GM20431 (cell line): Measurements from ENCODE around the gene RBFOX1.

Experiments
- in situ Hi-C: fragments of 300-500 bp; cut with MseI, MboI; formaldehyde crosslinking; loops from one replicate; pipeline ENCODE4 v1.15.0; 2020; ENCODE audit warnings: low sequenced_read_pairs; ENCODE audit not compliant: unreplicated experiment

RBFOX1 gene

DNA sequence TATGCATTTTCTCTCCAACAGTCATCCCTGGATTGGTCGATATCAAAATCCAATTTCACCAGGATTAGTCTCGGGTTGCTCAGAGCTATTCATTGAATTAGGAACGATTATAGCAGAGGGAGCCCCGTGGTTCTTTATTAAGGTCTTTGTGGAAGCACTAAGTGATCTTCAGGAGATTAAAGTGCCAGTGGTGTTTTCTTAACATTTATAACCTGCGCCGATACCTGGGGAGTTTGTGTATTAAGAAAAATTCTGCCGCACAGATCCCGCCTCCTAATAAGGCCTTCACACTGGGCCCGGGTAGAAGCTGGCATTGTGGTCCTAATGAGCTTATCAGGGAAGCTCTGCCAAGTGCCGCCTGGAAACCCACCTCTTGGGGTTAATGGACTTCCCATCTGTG lies 238.7 kb downstream of the RBFOX1 start:
- in situ Hi-C loops: no loop called here

DNA sequence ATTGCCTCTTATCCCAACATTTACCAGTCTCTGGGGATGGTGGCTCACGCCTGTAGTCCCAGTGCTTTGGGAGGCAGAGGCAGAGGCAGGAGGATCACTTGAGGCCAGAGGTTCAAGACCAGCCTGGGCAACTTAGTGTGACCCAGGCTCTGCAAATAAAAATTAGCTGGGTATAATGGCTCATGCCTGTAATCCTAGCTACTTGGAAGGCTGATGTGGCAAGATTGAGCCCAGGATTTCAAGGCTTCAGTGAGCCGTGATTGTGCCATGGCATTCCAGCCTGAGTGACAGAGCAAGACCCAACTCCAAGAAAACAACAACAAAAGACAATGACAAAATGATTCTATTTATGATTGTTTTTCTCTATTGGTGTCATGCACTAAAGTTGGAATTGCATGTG lies 244.9 kb downstream of the RBFOX1 start:
- in situ Hi-C loops: no loop called here

DNA sequence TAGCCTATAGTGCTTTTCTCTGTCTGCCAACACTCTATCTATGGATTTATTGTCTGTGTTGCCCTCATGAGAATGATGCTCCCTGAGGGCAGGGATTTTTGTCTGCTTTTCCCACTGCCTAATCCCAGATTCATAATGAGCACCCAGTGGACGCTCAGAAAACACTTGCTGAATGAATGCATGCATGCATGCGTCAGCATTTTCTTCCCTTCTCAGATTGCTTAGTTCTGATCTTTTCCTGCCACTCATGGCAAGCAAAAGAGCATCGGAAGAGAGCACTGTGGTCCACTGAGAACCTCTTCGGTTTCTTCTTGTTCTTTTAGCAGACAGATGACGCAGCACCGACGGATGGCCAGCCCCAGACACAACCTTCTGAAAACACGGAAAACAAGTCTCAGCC lies 246.8 kb downstream of the RBFOX1 start:
- in situ Hi-C loops: no loop called here

DNA sequence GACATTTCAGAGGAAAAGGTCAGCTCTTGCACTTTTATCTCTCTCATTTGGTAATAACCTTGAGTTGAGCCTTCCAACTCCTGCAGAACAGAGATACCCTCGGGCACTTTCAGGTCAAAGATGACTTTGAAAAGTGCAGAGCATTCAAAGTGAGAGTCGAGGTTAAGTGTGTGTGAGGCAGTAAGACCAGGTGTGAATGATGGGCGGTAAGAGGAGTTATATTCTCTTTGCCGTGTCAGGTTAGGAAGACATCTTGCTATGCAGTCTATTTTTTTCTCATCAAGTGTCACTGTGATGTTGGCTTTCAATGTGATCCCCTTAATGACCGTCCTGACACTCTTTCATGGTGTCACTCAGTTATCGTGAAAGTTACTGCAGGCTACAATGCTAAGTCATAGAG lies 248.5 kb downstream of the RBFOX1 start:
- in situ Hi-C loops: no loop called here

DNA sequence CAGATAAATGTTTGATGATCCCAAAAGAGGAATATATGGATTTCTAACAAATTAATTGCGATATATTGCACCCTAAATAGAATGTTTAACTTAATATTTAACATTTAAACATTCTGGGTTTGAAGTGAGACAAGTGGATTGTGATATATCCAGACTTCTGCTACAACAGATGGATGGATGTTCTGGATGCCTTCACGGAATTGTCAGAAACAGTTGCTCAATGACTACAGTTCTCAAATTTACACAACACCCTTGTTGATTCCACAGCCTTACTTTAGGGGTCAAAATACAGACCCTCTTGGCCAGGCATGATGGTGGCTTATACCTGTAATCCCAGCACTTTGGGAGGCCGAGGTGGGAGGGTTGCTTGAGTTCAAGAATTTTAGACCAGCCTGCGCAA lies 250.8 kb downstream of the RBFOX1 start:
- in situ Hi-C loops: no loop called here

DNA sequence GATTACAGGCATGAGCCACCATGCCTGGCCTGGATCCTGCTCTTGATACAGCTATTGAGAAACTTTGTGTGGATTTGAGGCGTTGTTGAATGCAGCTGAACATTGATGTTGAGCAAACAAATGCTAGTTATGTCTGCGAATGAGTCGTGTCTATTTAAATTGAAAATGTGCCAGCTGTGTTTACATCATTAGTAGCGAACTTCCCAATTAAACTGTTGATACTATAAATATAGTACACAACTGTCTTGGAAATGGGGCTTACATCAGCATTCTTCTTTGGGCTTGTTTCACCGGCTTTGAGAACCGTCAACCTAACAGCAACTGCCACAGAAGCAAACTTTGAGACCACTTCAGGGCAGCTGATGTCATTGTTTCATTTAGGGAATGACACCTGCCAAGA lies 251.9 kb downstream of the RBFOX1 start:
- in situ Hi-C loops: no loop called here

DNA sequence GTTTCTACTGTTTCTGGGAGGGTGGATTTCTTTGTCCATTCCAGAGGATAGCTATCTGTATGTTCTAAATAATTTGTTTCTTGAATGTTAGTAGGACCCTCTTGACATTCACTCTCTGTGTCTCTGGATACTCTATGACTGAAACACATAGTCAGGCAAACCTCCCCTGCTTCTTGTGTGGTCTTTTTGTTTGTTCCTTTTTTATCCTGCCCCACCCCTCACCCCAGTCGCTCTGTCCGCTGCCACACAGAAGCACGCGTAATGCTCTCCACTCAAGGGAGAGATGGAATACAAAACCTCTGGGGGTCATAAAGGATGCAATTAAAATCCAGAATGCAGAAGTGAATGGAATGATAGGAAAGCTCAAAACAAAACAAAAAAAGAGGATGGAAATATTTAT lies 253.1 kb downstream of the RBFOX1 start:
- in situ Hi-C loops: no loop called here

DNA sequence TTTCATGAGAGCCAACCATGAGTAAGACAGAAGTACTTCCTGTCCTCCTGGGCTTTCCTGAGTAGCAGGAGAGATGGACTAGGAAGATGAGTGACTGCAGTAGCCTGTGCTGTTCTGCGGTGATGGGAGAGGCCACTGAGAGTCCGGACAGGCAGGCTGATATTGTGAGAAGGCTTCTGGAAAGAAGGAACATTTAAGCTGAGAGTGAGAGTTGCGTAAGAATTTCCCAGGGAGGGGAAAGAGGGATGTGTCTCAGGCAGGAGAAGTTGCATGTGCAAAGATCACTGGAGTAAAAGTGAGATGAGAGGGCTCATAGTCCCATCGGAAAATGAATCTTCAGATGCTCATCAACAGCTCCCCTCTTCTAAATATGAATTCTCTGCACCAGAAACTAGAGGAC lies 258.3 kb downstream of the RBFOX1 start:
- in situ Hi-C loops: no loop called here

DNA sequence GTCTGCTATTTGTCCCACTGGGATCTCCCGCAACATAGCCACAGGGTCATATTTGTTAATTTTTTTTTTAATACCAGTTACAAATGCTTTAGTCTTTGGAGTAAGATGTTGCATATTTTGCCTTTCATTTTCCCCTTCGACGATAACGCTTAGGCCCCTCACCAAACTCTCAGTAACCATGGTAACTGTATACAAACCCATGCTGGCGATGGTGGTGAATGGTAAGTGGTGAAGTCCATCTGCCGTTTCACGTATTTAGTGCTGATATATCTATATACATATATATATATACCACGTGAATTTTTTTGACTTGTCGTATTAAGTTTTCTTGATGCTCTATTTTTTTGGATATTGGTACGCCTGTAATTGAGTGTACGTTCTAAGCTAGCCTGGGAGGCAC lies 263.7 kb downstream of the RBFOX1 start:
- in situ Hi-C loops: no loop called here

DNA sequence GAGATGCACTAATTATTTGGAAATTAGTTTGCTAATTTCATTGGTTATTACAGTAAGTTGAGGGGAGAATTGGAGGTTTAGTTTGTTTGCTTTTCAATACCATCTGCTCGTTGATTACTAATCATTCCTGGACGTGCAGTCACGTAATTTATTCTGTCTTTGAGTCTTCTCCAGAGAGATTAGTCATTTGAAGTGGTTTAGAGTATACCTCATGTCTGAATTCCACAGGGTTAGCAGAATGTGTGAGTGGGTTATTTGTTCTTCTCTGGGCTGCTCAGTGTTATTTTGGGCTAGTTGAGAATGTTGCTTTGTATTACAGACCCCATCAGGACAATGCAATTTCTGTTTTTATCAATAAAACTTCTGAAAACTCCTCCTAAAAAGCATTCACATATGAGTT lies 265.0 kb downstream of the RBFOX1 start:
- in situ Hi-C loops: no loop called here

DNA sequence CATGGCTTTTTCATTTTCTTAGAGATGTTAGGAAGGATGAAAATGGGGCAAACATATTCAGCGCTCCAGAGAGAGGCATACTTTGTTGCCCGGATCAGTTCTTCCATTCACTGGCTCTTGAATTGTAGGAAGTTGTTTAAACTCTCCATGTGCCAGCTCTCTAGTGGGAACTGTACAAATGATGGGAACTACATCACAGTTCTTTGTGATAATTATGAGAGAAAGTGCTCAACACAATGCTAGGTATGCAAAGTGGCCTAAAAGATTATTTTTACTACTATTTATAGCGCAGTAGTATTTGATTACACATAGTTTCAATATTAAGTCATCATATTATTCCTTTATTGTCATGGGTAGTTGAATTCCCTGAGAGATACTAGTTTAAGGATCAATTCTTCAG lies 268.5 kb downstream of the RBFOX1 start:
- in situ Hi-C loops: no loop called here

DNA sequence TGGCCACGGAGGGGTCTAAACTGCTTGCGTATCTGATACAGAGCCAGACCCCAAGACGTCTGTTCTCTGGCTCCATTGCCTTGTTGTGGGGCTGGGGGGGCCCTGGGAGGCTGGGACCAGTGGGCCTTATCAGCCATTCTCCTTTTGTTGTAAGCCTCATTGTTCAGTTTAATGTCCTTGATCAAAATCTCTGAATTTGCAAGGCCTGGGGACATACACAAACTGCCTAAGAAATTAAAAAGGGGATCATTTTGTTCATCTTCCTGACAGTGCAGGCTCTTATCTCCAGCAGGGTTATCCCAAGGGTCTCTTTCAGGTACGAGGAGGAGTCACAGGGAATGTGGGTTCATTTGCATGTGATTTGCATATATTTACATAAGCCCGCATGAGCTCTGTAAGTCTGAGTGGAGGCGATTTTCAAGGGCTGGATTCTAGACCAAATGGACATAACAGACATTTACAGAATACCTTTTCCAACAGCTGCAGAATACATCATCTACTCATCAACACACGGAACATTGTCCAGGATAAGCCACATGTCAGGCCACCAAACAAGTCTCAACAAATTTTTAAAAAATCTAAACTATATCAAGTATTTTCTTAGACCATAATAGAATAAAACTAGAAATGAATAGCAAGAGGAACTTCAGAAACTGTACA lies 269.8 kb downstream of the RBFOX1 start:
- in situ Hi-C loops: no loop called here

DNA sequence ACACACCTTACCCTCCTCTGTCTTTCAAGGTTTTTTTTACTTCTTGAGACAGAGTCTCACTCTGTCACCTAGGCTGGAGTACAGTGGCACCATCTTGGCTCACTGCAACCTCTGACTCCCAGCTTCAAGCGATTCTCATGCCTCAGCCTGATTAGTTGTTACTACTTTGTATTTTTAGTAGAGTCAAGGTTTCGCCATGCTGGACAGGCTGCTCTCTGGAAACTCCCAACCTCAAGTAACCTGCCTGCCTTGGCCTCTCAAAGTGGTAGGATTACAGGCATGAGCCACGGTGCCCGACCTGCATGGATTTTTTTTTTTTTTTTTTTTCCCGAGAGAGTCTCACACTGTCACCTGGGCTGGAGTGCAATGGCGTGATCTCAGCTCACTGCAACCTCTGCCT lies 273.2 kb downstream of the RBFOX1 start:
- in situ Hi-C loops: no loop called here

DNA sequence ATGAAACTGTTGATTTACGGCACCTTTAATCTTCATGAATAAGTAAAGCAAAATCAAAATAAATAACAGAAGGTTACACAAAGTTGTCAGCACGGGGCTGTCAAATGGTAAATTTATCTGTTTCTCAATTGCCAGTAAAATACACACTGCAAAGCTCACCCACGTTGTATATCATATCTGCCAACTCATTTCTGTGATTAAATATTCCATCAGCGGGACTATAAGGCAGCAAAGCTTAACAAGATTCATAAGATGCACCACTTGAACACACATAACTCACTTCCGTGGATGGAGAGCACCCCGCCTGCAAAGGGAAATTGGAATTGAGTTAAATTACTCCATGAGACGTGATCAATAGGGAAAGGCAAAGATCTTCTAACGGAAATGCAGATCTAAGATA lies 280.0 kb downstream of the RBFOX1 start:
- in situ Hi-C loops: no loop called here

DNA sequence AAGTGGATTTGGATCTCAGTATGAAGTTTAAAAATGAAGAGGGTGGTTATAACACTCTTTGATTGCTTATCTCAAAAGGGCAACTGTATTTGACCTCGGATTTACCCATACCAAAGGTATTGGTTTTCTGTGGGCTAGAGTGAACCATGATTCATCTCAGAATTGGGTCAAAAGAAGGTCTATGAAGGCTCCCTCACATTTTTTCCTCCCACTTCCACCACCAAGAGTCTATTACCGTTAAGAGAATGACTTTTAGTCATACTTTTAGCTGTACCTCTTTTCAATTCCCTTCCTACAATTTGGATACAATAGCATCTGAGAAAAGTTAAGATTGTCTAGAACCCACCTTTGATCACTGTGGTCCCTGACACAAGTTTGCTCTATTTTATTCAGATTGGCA lies 280.9 kb downstream of the RBFOX1 start:
- in situ Hi-C loops: no loop called here

DNA sequence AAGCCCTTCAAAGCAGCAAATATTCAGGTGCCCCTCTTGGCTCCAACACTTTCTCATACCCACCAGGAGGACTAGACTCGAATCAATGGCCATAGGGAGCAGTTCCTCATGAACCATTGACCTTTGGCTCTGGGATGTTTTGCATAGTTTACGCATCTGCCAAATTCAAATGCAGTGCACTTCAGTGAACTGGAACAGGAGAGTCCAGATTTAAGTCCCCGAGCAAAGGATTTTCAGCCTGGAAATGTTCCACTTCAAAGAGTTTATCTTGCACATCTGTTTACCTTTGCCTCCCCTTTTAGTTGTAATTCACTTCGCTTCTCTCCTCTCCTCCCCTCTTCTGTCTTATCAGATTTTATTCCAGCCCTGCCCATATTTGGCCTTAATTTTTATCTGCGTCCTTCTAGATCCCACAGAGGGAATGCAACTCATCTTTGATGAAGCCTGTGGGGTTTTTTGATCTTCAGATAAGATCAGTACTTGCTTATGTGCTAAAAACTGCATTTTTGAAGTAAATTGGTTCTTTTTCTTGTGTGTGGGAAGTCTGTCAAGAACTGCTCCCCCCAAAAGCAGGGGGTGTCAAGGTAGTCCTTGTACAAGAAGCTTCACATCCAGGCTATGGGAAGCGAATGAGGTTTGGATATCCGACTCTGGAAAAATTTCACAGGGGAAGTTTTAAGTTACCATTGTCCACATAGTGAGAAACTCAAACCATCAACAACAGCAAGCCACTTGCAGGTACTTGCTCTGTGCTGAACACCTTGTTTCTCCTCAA lies 281.6 kb downstream of the RBFOX1 start:
- in situ Hi-C loops: no loop called here

DNA sequence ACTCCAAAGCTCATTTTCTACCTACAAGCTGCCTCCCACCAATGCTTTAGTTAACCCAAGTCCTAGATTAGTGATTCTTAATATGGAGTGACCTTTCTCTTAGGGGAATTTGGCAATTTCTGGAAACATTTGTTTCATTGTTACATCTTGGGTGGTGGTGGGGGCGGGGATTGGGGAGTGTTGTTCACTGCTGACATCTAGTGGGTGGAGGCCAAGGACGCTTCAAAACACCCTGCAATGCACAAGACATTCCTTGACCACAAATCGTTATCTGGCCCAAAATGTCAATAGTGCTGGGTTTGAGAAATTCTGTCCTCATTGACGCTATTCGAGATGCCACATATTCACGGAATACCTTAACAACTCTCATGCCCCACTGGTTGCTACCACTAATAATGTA lies 282.9 kb downstream of the RBFOX1 start:
- in situ Hi-C loops: no loop called here

DNA sequence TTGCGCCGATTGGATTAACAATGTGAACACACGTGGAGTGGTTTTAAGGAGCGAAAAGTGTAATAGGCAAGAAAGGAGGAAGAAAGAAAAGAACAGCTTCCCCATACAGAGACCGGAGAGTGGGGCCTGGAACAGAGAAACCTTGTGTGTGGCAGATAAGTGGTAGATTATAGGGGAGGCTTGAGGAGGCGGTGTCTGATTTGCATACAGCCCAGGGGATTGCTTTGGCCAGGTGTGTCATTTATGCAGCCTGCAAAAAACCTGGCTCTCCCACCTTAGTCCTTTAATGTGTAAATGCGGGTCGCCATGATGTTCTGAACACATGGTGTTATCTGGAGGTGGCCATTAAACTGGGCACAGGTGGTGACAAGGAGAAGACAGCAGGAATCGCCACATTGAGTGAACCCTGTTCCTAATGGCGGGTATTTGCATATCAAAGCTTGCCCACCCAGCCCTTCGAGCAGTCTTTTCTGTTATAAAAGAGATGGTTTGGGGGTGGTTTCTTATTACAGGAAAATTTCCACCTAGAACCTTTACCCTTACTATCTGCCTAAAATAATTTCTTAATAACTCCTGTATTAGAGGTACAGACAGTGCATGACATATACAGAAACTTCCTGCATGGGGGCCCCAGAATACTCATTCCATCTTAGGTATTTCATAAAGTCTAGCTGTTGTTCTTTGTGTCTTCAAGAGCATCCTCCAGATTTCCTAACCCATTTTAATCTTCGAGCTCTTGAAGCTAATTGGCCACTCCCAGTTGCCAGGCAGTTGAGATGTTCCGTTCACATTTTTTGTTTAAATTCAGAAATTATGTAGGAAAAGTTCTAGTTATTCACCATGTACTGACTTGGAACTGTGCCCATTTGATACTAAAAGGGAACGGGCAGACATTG lies 292.5 kb downstream of the RBFOX1 start:
- in situ Hi-C loops: no loop called here

DNA sequence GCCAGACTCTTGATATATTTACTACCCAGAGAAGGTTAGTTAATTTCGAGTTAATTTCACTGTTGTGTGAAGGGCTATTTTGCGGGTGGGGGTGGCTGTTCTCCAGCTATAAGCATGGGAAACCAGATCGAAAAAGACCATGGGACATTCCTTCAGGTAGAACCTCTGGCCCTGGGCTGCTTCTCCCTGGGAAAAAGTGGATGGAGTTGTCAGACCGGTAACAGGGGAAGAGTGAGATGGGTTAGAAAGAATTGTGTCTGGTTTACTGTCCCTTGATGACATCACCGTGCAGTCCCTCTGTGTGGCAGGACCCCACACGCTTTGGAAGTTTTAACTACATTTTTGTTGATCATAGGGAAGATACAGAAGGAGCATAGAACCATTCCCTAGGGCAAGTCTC lies 296.3 kb downstream of the RBFOX1 start:
- in situ Hi-C loops: no loop called here

DNA sequence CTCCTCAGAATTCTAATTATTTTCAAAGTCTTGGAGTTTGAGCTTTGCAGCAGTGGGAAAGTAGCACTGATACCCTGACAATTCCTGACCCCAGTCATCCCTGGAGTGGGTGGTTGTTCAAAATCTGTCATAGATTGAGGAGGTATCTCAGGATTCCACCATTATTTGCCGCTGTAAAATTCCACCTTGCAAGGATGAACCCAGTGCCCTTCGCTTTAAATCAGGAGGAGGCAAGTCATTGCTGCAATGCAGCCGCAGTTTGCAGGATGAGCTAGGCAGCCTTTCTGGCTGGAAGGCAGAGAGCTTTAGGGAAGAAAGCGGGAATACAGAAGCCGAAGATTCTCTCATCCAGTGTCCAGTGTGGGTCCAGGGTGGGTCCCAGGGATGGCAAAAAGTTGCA lies 296.9 kb downstream of the RBFOX1 start:
- in situ Hi-C loops: no loop called here

DNA sequence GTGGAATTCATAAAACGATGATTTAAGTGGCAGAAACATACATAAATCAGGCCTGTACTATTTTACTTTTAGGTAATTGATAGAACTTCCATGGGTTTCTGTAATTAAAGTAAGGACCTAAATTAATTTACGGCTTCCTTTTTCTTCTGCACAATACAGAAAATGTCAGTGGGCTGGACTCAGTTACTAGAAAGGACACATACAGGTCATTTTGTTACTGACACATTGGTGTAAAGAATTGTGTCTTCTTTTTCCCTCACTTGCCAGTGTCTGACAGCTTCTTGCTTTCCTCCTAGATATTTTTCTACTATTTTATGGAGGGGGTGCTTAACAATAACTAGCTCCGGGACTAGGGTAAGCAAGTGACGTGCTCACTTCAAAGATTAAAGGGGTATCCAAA lies 304.8 kb downstream of the RBFOX1 start:
- in situ Hi-C loops: no loop called here
